ENCODE measurements around the gene CBX8. TPM values are rescaled to one million over a fixed set of nuclear protein-coding genes. Genes with fewer than 3 reads are reported as not detected.

The CBX8 gene
- total and polyA plus RNA-seq, 2 of the 13 experiments (the other 11 are each of a cell fraction or from before 2014, with no cell fraction given) = 0.34 to 12.6 TPM

DNA sequence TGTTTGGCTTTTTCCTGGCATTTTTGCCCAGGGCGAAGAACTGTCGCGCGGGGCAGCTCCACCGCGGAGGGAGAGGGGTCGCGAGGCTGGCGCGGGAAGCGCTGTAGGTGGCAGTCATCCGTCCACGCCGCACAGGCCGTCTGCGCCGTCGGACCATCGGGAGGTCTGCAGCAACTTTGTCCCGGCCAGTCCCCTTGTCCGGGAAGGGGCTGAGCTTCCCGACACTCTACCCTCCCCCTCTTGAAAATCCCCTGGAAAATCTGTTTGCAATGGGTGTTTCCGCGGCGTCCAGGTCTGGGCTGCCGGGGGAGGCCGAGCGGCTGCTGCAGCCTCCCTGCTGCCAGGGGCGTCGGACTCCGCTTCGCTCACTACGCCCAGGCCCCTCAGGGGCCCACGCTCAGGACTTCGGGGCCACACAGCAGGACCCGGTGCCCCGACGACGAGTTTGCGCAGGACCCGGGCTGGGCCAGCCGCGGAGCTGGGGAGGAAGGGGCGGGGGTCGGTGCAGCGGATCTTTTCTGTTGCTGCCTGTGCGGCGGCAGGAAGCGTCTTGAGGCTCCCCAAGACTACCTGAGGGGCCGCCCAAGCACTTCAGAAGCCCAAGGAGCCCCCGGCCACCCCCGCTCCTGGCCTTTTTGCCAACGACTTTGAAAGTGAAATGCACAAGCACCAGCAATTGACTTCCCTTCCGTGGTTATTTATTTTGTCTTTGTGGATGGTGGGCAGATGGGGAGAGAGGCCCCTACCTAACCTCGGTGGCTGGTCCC, 44.7 kb upstream of the CBX8 start (continued):
- TF ChIP-seq, protein P1, sequence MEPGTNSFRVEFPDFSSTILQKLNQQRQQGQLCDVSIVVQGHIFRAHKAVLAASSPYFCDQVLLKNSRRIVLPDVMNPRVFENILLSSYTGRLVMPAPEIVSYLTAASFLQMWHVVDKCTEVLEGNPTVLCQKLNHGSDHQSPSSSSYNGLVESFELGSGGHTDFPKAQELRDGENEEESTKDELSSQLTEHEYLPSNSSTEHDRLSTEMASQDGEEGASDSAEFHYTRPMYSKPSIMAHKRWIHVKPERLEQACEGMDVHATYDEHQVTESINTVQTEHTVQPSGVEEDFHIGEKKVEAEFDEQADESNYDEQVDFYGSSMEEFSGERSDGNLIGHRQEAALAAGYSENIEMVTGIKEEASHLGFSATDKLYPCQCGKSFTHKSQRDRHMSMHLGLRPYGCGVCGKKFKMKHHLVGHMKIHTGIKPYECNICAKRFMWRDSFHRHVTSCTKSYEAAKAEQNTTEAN (CRISPR knock-in tag; conservative IDR thresholded peaks at IDR 0.05) = no peak
- TF ChIP-seq, protein P2, sequence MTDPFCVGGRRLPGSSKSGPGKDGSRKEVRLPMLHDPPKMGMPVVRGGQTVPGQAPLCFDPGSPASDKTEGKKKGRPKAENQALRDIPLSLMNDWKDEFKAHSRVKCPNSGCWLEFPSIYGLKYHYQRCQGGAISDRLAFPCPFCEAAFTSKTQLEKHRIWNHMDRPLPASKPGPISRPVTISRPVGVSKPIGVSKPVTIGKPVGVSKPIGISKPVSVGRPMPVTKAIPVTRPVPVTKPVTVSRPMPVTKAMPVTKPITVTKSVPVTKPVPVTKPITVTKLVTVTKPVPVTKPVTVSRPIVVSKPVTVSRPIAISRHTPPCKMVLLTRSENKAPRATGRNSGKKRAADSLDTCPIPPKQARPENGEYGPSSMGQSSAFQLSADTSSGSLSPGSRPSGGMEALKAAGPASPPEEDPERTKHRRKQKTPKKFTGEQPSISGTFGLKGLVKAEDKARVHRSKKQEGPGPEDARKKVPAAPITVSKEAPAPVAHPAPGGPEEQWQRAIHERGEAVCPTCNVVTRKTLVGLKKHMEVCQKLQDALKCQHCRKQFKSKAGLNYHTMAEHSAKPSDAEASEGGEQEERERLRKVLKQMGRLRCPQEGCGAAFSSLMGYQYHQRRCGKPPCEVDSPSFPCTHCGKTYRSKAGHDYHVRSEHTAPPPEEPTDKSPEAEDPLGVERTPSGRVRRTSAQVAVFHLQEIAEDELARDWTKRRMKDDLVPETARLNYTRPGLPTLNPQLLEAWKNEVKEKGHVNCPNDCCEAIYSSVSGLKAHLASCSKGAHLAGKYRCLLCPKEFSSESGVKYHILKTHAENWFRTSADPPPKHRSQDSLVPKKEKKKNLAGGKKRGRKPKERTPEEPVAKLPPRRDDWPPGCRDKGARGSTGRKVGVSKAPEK (CRISPR knock-in tag; IDR thresholded peaks at IDR 0.05; ENCODE audit: borderline replicate concordance) = no peak
- TF ChIP-seq, protein P3, sequence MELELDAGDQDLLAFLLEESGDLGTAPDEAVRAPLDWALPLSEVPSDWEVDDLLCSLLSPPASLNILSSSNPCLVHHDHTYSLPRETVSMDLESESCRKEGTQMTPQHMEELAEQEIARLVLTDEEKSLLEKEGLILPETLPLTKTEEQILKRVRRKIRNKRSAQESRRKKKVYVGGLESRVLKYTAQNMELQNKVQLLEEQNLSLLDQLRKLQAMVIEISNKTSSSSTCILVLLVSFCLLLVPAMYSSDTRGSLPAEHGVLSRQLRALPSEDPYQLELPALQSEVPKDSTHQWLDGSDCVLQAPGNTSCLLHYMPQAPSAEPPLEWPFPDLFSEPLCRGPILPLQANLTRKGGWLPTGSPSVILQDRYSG (CRISPR knock-in tag; IDR thresholded peaks at IDR 0.05) = no peak
- no peak for TF ChIP-seq BRD4 (CRISPR knock-in tag; IDR thresholded peaks at IDR 0.05)
- TF ChIP-seq, protein P4, sequence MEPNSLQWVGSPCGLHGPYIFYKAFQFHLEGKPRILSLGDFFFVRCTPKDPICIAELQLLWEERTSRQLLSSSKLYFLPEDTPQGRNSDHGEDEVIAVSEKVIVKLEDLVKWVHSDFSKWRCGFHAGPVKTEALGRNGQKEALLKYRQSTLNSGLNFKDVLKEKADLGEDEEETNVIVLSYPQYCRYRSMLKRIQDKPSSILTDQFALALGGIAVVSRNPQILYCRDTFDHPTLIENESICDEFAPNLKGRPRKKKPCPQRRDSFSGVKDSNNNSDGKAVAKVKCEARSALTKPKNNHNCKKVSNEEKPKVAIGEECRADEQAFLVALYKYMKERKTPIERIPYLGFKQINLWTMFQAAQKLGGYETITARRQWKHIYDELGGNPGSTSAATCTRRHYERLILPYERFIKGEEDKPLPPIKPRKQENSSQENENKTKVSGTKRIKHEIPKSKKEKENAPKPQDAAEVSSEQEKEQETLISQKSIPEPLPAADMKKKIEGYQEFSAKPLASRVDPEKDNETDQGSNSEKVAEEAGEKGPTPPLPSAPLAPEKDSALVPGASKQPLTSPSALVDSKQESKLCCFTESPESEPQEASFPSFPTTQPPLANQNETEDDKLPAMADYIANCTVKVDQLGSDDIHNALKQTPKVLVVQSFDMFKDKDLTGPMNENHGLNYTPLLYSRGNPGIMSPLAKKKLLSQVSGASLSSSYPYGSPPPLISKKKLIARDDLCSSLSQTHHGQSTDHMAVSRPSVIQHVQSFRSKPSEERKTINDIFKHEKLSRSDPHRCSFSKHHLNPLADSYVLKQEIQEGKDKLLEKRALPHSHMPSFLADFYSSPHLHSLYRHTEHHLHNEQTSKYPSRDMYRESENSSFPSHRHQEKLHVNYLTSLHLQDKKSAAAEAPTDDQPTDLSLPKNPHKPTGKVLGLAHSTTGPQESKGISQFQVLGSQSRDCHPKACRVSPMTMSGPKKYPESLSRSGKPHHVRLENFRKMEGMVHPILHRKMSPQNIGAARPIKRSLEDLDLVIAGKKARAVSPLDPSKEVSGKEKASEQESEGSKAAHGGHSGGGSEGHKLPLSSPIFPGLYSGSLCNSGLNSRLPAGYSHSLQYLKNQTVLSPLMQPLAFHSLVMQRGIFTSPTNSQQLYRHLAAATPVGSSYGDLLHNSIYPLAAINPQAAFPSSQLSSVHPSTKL (CRISPR knock-in tag; IDR thresholded peaks at IDR 0.05) = peak; percentile 52
- TF ChIP-seq, protein P5, sequence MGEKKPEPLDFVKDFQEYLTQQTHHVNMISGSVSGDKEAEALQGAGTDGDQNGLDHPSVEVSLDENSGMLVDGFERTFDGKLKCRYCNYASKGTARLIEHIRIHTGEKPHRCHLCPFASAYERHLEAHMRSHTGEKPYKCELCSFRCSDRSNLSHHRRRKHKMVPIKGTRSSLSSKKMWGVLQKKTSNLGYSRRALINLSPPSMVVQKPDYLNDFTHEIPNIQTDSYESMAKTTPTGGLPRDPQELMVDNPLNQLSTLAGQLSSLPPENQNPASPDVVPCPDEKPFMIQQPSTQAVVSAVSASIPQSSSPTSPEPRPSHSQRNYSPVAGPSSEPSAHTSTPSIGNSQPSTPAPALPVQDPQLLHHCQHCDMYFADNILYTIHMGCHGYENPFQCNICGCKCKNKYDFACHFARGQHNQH (CRISPR knock-in tag; IDR thresholded peaks at IDR 0.05) = no peak
- no peak for TF ChIP-seq RFX1 (IDR thresholded peaks at IDR 0.05)
- TF ChIP-seq, protein P6, sequence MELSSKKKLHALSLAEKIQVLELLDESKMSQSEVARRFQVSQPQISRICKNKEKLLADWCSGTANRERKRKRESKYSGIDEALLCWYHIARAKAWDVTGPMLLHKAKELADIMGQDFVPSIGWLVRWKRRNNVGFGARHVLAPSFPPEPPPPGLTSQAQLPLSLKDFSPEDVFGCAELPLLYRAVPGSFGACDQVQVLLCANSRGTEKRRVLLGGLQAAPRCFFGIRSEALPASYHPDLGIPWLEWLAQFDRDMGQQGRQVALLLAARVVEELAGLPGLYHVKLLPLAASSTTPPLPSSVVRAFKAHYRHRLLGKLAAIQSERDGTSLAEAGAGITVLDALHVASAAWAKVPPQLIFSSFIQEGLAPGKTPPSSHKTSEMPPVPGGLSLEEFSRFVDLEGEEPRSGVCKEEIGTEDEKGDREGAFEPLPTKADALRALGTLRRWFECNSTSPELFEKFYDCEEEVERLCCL (CRISPR knock-in tag; IDR thresholded peaks at IDR 0.05; ENCODE audit: borderline replicate concordance) = no peak
- 0 out of 2 replicates have a peak, but pooled peaks have one; percentile 31 for TF ChIP-seq HDAC2 (CRISPR knock-in tag; IDR thresholded peaks at IDR 0.05)
- TF ChIP-seq, protein P7, sequence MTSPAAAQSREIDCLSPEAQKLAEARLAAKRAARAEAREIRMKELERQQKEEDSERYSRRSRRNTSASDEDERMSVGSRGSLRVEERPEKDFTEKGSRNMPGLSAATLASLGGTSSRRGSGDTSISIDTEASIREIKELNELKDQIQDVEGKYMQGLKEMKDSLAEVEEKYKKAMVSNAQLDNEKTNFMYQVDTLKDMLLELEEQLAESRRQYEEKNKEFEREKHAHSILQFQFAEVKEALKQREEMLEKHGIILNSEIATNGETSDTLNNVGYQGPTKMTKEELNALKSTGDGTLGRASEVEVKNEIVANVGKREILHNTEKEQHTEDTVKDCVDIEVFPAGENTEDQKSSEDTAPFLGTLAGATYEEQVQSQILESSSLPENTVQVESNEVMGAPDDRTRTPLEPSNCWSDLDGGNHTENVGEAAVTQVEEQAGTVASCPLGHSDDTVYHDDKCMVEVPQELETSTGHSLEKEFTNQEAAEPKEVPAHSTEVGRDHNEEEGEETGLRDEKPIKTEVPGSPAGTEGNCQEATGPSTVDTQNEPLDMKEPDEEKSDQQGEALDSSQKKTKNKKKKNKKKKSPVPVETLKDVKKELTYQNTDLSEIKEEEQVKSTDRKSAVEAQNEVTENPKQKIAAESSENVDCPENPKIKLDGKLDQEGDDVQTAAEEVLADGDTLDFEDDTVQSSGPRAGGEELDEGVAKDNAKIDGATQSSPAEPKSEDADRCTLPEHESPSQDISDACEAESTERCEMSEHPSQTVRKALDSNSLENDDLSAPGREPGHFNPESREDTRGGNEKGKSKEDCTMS (CRISPR knock-in tag; conservative IDR thresholded peaks at IDR 0.05) = no peak
- TF ChIP-seq ZNF562 (CRISPR knock-in tag; IDR thresholded peaks at IDR 0.05; ENCODE audit: borderline replicate concordance) = no peak
- TF ChIP-seq SOX6 (IDR thresholded peaks at IDR 0.05) = no peak
- no peak for TF ChIP-seq SOX6 (CRISPR knock-in tag; IDR thresholded peaks at IDR 0.05)

Measured in HepG2 (cell line).